Raji (cell line): ENCODE measurements around the gene TEX26.

Experiments used
- POLR2A ChIP-seq: IDR thresholded peaks from 2 replicates; pipeline ENCODE4 v1.6.1; 2011; ENCODE audit warnings: low read depth, low read length, control low read depth; ENCODE audit not compliant: insufficient read depth

The TEX26 gene

GRCh38 chr13:30907121-30907861 lies 25.2 kb upstream of the TEX26 start:
- TF ChIP-seq POLR2A, result no peak

GRCh38 chr13:30908416-30908980 lies 24.0 kb upstream of the TEX26 start:
- TF ChIP-seq POLR2A, result no peak

GRCh38 chr13:30910676-30911075 lies 21.8 kb upstream of the TEX26 start:
- no peak for TF ChIP-seq POLR2A

GRCh38 chr13:30915691-30916541 lies 16.5 kb upstream of the TEX26 start:
- no peak for TF ChIP-seq POLR2A

GRCh38 chr13:30916991-30917390 lies 15.5 kb upstream of the TEX26 start:
- TF ChIP-seq POLR2A, result no peak

- TF ChIP-seq POLR2A, result no peak
These were observed 13.6 kb upstream of the TEX26 start for GRCh38 chr13:30918662-30919405.

- TF ChIP-seq POLR2A, result no peak
These were observed 12.1 kb upstream of the TEX26 start for GRCh38 chr13:30920162-30920909.

GRCh38 chr13:30923418-30923817 lies 9.0 kb upstream of the TEX26 start:
- TF ChIP-seq POLR2A, result no peak

- no peak for TF ChIP-seq POLR2A
These were observed 7.7 kb upstream of the TEX26 start for GRCh38 chr13:30924721-30925120.

- TF ChIP-seq POLR2A, result no peak
These were observed 7.0 kb upstream of the TEX26 start for GRCh38 chr13:30925429-30925828.

GRCh38 chr13:30926781-30927180 lies 5.7 kb upstream of the TEX26 start:
- TF ChIP-seq POLR2A, result no peak

- TF ChIP-seq POLR2A, result no peak
These were observed 4.9 kb upstream of the TEX26 start for GRCh38 chr13:30927595-30927994.

- TF ChIP-seq POLR2A, result no peak
These were observed 3.5 kb upstream of the TEX26 start for GRCh38 chr13:30928978-30929377.

- TF ChIP-seq POLR2A, result no peak
These were observed 856 bp downstream of the TEX26 start for GRCh38 chr13:30933354-30933670.

GRCh38 chr13:30934381-30934780 lies 1.9 kb downstream of the TEX26 start:
- no peak for TF ChIP-seq POLR2A
